Heart right ventricle (tissue), 16 donors: ENCODE data around the gene MRGPRD. TPM values are rescaled to one million over a fixed set of nuclear protein-coding genes. Genes with fewer than 3 reads are reported as not detected.

Experiments
- ATAC-seq, 8 donors: fragments of 200-7000 bp; cut with Tn5 transposase; one replicate each; pipeline ENCODE4 v1.9.1; 2020; ENCODE audit warnings: mild to moderate bottlenecking in 8 of 8, moderate library complexity in 8 of 8, moderate number of reproducible peaks in 1 of 8
- DNase-seq, 2 donors: peaks; one replicate each; pipeline ENCODE4 v3.0.0-alpha.2; 2020
- H3K27ac ChIP-seq, 10 donors: fragments of 200-600 bp; sonication (generic) in 2 of 10; one replicate each; pipeline versions ENCODE4 v1.5.0 to v1.8.0; 2020 to 2022; ENCODE audit warnings: mild to moderate bottlenecking in 3 of 10
- H3K27me3 ChIP-seq, 7 donors: fragments of 200-600 bp; one replicate each; pipeline ENCODE4 v1.8.0; 2021 to 2022; ENCODE audit warnings: mild to moderate bottlenecking in 2 of 7
- H3K36me3 ChIP-seq, 9 donors: fragments of 200-600 bp; sonication (generic) in 1 of 9; one replicate each; pipeline versions ENCODE4 v1.5.0 to v1.8.0; 2020 to 2022; ENCODE audit warnings: mild to moderate bottlenecking in 2 of 9
- H3K4me1 ChIP-seq, 9 donors: fragments of 200-600 bp; sonication (generic) in 1 of 9; one replicate each; pipeline versions ENCODE4 v1.5.0 to v1.8.0; 2020 to 2022; ENCODE audit warnings: mild to moderate bottlenecking in 4 of 9
- H3K4me3 ChIP-seq, 10 donors: fragments of 200-600 bp; sonication (generic) in 2 of 10; one replicate each; pipeline versions ENCODE4 v1.5.0 to v1.8.0; 2020 to 2022; ENCODE audit warnings: mild to moderate bottlenecking in 7 of 10, moderate library complexity in 2 of 10
- H3K9me3 ChIP-seq, 11 donors: fragments of 200-600 bp in 10 of 11; sonication (generic) in 2 of 11; one replicate each; pipeline versions ENCODE4 v1.5.0 to v1.8.0; 2013 to 2022; ENCODE audit warnings: mild to moderate bottlenecking in 2 of 11, control low read depth in 1 of 11, moderate library complexity in 1 of 11
- WGBS, 2 donors: extraction: QIAGEN DNeasy Blood & Tissue Kit; methylation state at CpG; one replicate each; pipeline ENCODE4 v1.1.7; 2013; ENCODE audit warnings: inconsistent platforms in 1 of 2; 5-methylcytosine and 5-hydroxymethylcytosine counted together
- intact Hi-C, 10 donors: fragments of 100-400 bp; cut with DNase I; formaldehyde crosslinking; loops; one replicate each; pipeline versions ENCODE4 v1.11.1 to v1.14.2; 2022
- polyA plus RNA-seq, 2 donors: library from polyadenylated mRNA; stranded (reverse); fragments of 200-250 nt; gene quantifications; one replicate each; pipeline ENCODE4 v1.2.3, GENCODE V29; 2013
- total RNA-seq, 10 donors: library from RNA; stranded (reverse); fragmentation: NEBNext Ultra II Directional in 3 of 10; extraction: Animal tissue kit (Norgen Biotek cat#: 25700) in 3 of 10; gene quantifications; one replicate each; pipeline versions ENCODE4 v1.2.1 to v1.2.4, GENCODE V29; 2021 to 2023
- TF ChIP-seq, protein P1 (sequence below), 9 donors: fragments of 200-600 bp; sonication (generic) in 2 of 9; IDR thresholded peaks; one replicate each; pipeline versions ENCODE4 v1.5.0 to v1.8.0; 2021 to 2022; ENCODE audit warnings: antibody characterized with exemption in 9 of 9, mild to moderate bottlenecking in 5 of 9, moderate library complexity in 1 of 9
- donor health status: Arrhythmogenic right ventricular cardiomyopathy.
- donor health status: ischemic (EF 13 %, LVEDD 7.1; RV severe dilation, severe dysfunction).
- donor health status: healthy with polysubstance abuse.
- donor health status: DM: no; HTN: yes; CAD: no.
- donor health status: DM: no; HTN: no; CAD: no.
- donor health status: ischemic (EF 25% LVEDD 6.9; RV normal size, moderate dysfunction).
- donor health status: ischemic (EF 25% LVEDD 5.7; RV mildly dilated, moderate dysfunction).
- donor health status: healthy.
- donor health status: DM: yes; HTN: yes; CAD: no.
- donor health status: Ischemic cardiomyopathy.
- donor health status: ischemic (EF 35%, LVEDD 5.7; RV mildly dilated, moderate dysfunction).
- donor health status: nonischemic (EF 11% LVEDD 7.7; RV severe dilation, severe dysfunction).
- donor health status: DM: yes; HTN: yes; CAD: no.
- donor health status: PGD.
- donor health status: ischemic (EF 29% LVEDD 5.4; RV normal size, mild dysfunction).
- donor health status: nonischemic (EF 23%, LVEDD 6.1; RV moderate dilation, normal function).

The MRGPRD gene
- total and polyA plus RNA-seq, 12 donors, result not detected

DNA sequence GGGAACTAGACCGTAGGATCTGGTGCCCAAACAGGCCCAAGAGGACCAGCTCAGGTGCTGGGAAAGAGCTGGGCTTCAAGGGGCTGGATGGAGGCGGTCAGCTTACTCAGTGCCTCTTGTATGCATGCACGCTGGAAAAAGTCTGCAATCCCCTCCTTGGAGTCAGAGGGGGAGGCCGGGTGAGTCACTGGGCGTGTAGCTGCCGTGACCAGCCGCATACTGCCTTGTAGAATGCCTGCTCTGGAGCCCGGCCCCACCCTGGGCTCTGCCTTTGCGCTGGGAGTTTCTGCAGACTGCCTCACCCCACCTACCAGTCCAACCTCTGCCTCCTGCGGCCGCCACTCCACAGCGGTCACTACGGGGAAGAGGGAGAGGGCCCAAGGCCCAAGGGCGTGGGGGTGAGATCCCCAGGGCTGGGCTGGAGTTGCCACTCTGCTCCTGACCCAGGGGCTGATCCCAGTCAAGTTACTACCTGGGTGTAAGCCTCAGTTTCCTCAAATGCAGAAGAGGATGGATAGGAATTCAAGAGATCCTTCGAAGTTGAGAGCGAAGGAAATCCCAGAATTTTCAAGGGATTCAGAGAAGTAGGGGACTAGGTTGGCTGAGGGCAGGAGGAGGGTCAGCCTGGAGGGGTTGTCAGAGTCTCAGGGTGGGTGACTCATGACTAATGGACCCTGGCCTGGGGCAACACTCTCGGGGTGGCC, 28.1 kb upstream of the MRGPRD start:
- peaks cover 0 to 9% (median 0%) of the 10 kb centered on the region in 9 donors for H3K36me3 ChIP-seq
- peak; percentile 55 to 64 for DNase-seq
- no peak overlapping the region for H3K4me3 ChIP-seq
- 66 to 70% methylated on average over 17 of the region's 17 CpGs for WGBS, 2 donors
- H3K9me3 ChIP-seq, result no peaks in the 10 kb centered on the region
- H3K4me1 ChIP-seq, result peaks cover 5 to 59% (median 36%) of the 10 kb centered on the region in 9 donors
- peaks cover 0 to 40% (median 29%) of the 10 kb centered on the region in 7 donors for H3K27me3 ChIP-seq
- TF ChIP-seq, protein P1, sequence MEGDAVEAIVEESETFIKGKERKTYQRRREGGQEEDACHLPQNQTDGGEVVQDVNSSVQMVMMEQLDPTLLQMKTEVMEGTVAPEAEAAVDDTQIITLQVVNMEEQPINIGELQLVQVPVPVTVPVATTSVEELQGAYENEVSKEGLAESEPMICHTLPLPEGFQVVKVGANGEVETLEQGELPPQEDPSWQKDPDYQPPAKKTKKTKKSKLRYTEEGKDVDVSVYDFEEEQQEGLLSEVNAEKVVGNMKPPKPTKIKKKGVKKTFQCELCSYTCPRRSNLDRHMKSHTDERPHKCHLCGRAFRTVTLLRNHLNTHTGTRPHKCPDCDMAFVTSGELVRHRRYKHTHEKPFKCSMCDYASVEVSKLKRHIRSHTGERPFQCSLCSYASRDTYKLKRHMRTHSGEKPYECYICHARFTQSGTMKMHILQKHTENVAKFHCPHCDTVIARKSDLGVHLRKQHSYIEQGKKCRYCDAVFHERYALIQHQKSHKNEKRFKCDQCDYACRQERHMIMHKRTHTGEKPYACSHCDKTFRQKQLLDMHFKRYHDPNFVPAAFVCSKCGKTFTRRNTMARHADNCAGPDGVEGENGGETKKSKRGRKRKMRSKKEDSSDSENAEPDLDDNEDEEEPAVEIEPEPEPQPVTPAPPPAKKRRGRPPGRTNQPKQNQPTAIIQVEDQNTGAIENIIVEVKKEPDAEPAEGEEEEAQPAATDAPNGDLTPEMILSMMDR (IDR thresholded peaks at IDR 0.05), result no peak
- intact Hi-C loops, result no loop called here
- H3K27ac ChIP-seq, result peak overlapping the region in 9 of 10 donors; percentile 19 to 83 (median 55)
- peak; percentile 1 to 56 (median 20) for ATAC-seq

DNA sequence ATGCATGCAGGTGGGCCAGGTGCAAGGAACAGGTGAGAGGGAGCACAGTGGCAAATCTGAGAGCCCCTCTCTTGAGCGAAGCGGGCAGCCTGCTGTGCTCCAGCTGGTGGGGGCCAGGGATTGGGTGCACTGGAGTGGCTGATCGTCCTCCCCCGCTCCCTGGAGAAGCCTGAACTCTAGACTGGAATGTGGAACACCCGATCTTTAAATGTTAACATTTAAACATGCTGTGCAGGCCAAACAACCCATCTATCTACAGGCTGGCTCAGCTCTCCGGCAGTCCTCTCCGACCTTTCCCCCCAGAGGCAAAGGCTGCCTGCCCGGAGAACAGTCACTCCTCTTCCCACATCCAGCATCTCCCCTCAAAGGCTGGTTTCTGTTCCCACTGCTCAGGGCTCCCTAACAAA, 27.2 kb upstream of the MRGPRD start:
- DNase-seq (no peak), ATAC-seq (no peak)
- Histone ChIP-seq H3K27ac (peak overlapping the region in 9 of 10 donors; percentile 16 to 83 (median 55)), H3K4me3 (no peak overlapping the region), H3K4me1 (peaks cover 5 to 50% (median 28%) of the 10 kb centered on the region in 9 donors), H3K36me3 (peaks cover 0 to 9% (median 0%) of the 10 kb centered on the region in 9 donors), H3K9me3 (no peaks in the 10 kb centered on the region), H3K27me3 (peaks cover 0 to 31% (median 22%) of the 10 kb centered on the region in 7 donors)
- intact Hi-C loops, result no loop called here
- WGBS, 2 donors, result 60 to 66% methylated on average over 8 of the region's 8 CpGs
- TF ChIP-seq, protein P1 (IDR thresholded peaks at IDR 0.05), result no peak

DNA sequence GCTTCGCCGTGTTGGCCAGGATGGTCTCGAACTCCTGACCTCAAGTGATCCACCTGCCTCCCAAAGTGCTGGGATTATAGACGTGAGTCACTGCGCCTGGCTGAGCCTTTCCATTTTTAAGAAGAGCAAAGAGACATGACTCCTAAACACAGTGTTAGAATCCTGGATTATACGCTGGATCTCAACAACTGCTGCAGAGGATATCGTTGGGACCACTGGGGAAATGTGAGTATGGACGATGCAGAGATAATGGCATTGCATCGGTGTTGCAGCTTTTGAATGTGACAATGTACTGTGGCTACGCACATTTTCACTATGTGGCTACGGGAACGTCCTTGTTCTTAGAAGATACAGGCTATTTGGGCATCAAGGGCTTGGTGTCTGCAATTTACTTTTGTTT, 26.0 kb upstream of the MRGPRD start:
- Histone ChIP-seq H3K9me3 (no peaks in the 10 kb centered on the region), H3K4me1 (peaks cover 5 to 40% (median 28%) of the 10 kb centered on the region in 9 donors), H3K36me3 (peaks cover 0 to 9% (median 0%) of the 10 kb centered on the region in 9 donors), H3K4me3 (no peak overlapping the region), H3K27ac (no peak overlapping the region), H3K27me3 (peaks cover 0 to 20% (median 12%) of the 10 kb centered on the region in 7 donors)
- intact Hi-C loops, result no loop called here
- 89 to 96% methylated on average over 12 of the region's 12 CpGs for WGBS, 2 donors
- TF ChIP-seq, protein P1 (IDR thresholded peaks at IDR 0.05), result no peak
- no peak for ATAC-seq
- DNase-seq, result no peak

DNA sequence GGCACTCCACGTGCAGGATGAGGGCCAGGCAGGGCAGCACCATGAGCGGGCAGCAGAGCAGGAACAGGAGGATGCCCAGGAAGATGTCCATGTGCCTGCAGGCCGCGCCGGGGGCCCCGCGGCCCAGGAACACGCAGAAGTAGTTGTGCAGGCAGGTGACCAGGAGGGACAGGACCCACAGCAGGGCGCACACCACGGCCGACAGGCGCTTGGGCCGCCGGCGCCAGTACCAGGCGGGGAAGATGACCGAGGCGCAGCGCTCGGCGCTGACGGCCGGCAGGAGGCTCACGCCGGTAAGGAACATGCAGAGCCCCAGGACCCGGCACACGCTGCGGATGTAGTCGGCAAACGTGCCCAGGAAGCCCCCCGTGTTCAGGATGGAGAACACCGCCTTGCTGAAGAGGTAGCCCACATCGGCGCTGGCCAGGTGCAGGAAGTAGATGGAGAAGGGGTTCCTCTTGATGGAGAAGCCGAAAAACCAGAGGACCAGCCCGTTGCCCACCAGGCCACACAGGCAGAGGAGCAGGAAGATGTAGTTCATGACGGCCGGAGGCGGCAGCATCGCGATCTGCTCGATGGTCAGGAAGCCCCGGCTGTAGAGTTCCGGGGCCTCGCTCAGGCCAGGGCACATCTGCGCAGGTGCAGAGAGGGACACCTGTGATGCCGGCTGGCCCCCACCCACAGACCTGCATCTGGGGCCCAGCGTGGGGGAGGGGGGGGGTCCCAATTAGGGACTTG, 25.0 kb upstream of the MRGPRD start:
- no peak for ATAC-seq
- TF ChIP-seq, protein P1 (IDR thresholded peaks at IDR 0.05), result no peak
- Histone ChIP-seq H3K9me3 (no peaks in the 10 kb centered on the region), H3K4me1 (peaks cover 4 to 41% (median 21%) of the 10 kb centered on the region in 9 donors), H3K36me3 (peaks cover 0 to 9% (median 0%) of the 10 kb centered on the region in 9 donors), H3K4me3 (no peak overlapping the region), H3K27me3 (peaks cover 0 to 10% (median 2%) of the 10 kb centered on the region in 7 donors), H3K27ac (no peak overlapping the region)
- 93 to 97% methylated on average over 48 of the region's 48 CpGs for WGBS, 2 donors
- intact Hi-C loops, result no loop called here
- no peak for DNase-seq
